Spleen (tissue), 10 donors: ENCODE data around the gene BMP15. TPM values are rescaled to one million over a fixed set of nuclear protein-coding genes. Genes with fewer than 3 reads are reported as not detected.

Source experiments
- polyA plus RNA-seq, 3 donors: library from polyadenylated mRNA; stranded (reverse); fragments of 200-250 nt; gene quantifications; one replicate each; pipeline ENCODE4 v1.2.1, GENCODE V29; 2013
- total RNA-seq, 7 donors: library from RNA; depleted of rRNA in 3 of 7; stranded (reverse); fragments of >200 nt in 3 of 7; fragmentation: NEBNext Ultra II Directional in 4 of 7; extraction: Animal tissue kit (Norgen Biotek cat#: 25700) in 4 of 7; gene quantifications; one replicate each; pipeline versions ENCODE4 v1.1.0 to v1.2.1, GENCODE V29; 2016 to 2021
- donor health status: healthy with polysubstance abuse.
- donor health status: DM: no; HTN: no; CAD: no; lungs with moderate emphysema.
- donor health status: DM: no; HTN: no; CAD: no.
- donor health status: Bipolar disorder and iron deficiency.
- donor health status: healthy.
- donor health status: DM: no; HTN: no; CAD: no.
- donor health status: DM: yes; HTN: yes; CAD: no.

BMP15 gene
- total and polyA plus RNA-seq, 10 donors = not detected

Other genes starting within 250 kb of the BMP15 start
- 1 to 10 TPM; 1.6 to 4.4 (median 3.1) TPM for gene SHROOM4, start 96.5 kb upstream of the BMP15 start, total RNA-seq
- under 1 TPM; 0.24 to 0.45 (median 0.26) TPM for gene SHROOM4, start 96.5 kb upstream of the BMP15 start, polyA plus RNA-seq